Keratinocyte (primary cell): ENCODE results near the gene MAGI3. TPM values are rescaled to one million over a fixed set of nuclear protein-coding genes. Genes with fewer than 3 reads are reported as not detected.

Experiments used
- DNase-seq: peaks from one replicate; pipeline ENCODE4 v3.0.0-alpha.2; 2011; ENCODE audit warnings: low read depth, missing footprints, low spot score
- FAIRE-seq: peaks from 2 replicates; lab custom pipeline; 2011; peaks lifted over from hg19 to GRCh38; lab: Jason Lieb, UNC
- H2AFZ ChIP-seq: 2 replicates; pipeline ENCODE4 v1.6.0; 2012; ENCODE audit warnings: low read length, control low read depth, inconsistent platforms; ENCODE audit not compliant: control insufficient read depth
- H3K27ac ChIP-seq: 2 replicates; pipeline ENCODE4 v1.5.1; 2011; ENCODE audit warnings: low read length; ENCODE audit not compliant: control insufficient read depth, insufficient read depth
- H3K27me3 ChIP-seq: 3 replicates; pipeline ENCODE4 v1.6.0; 2011; ENCODE audit warnings: low read length; ENCODE audit not compliant: control insufficient read depth, insufficient read depth; ENCODE audit errors: extremely low read depth
- H3K36me3 ChIP-seq, 2 experiments: 2 replicates in 1 of 2; 3 replicates in 1 of 2; pipeline ENCODE4 v1.5.1; 2011; ENCODE audit warnings: low read length in 2 of 2, mild to moderate bottlenecking in 1 of 2; ENCODE audit not compliant: control insufficient read depth in 2 of 2, insufficient read depth in 2 of 2; ENCODE audit errors: extremely low read depth in 1 of 2
- H3K4me1 ChIP-seq: 3 replicates; pipeline ENCODE4 v1.5.1; 2011; ENCODE audit warnings: low read length; ENCODE audit not compliant: control insufficient read depth, insufficient read depth; ENCODE audit errors: extremely low read depth
- H3K4me2 ChIP-seq: 3 replicates; pipeline ENCODE4 v1.6.0; 2011; ENCODE audit warnings: low read depth, low read length; ENCODE audit not compliant: control insufficient read depth, insufficient read depth; ENCODE audit errors: extremely low read depth
- H3K4me3 ChIP-seq, 3 experiments: fragments of 200-600 bp in 1 of 3; sonication (generic) in 1 of 3; 2 replicates in 2 of 3; 3 replicates in 1 of 3; pipeline ENCODE4 v1.5.1; 2011 to 2016; ENCODE audit warnings: low read length in 3 of 3, mild to moderate bottlenecking in 3 of 3, control low read depth in 2 of 3, inconsistent platforms in 1 of 3, low read depth in 1 of 3, mixed read lengths in 1 of 3, mixed run types in 1 of 3, moderate library complexity in 1 of 3; ENCODE audit not compliant: control insufficient read depth in 2 of 3, insufficient read depth in 2 of 3; ENCODE audit errors: extremely low read depth in 1 of 3
- H3K79me2 ChIP-seq: 2 replicates; pipeline ENCODE4 v1.6.0; 2012; ENCODE audit warnings: low read length; ENCODE audit not compliant: control insufficient read depth, insufficient read depth
- H3K9ac ChIP-seq: 3 replicates; pipeline ENCODE4 v1.6.0; 2011; ENCODE audit warnings: low read length; ENCODE audit not compliant: control insufficient read depth, insufficient read depth; ENCODE audit errors: extremely low read depth
- H3K9me1 ChIP-seq: 3 replicates; pipeline ENCODE4 v1.6.0; 2011; ENCODE audit warnings: low read length; ENCODE audit not compliant: control insufficient read depth, insufficient read depth; ENCODE audit errors: extremely low read depth
- H3K9me3 ChIP-seq: 2 replicates; pipeline ENCODE4 v1.5.1; 2012; ENCODE audit warnings: low read depth, low read length; ENCODE audit not compliant: control insufficient read depth
- H4K20me1 ChIP-seq: 3 replicates; pipeline ENCODE4 v1.6.0; 2011; ENCODE audit warnings: low read length; ENCODE audit not compliant: control insufficient read depth, insufficient read depth; ENCODE audit errors: extremely low read depth
- EZH2 ChIP-seq: IDR thresholded peaks from one replicate; pipeline ENCODE4 v1.6.1; 2012; ENCODE audit warnings: inconsistent platforms, mild to moderate bottlenecking, low read length, moderate library complexity
- dilution Hi-C: fragments of 300-500 bp; cut with MboI; formaldehyde crosslinking; loops from one replicate; pipeline ENCODE4 v1.7.0; 2020; ENCODE audit warnings: low sequenced_read_pairs; ENCODE audit not compliant: extremely low pct_ligation_motif_present
- polyA plus RNA-seq, 5 experiments: library from polyadenylated mRNA; depleted of rRNA in 3 of 5; stranded (reverse) in 3 of 5; stranded (forward) in 1 of 5; unstranded in 1 of 5; fragments of >200 nt; gene quantifications; 1 replicate in 1 of 5; 2 replicates in 3 of 5; 3 replicates in 1 of 5; pipeline versions ENCODE4 v1.2.1 to v1.2.3, GENCODE V29; 2011 to 2012; ENCODE audit warnings: missing spikeins in 2 of 5, low read depth in 1 of 5, low replicate concordance in 1 of 5
- TF ChIP-seq, protein P1 (sequence below), 3 experiments: IDR thresholded peaks in 1 of 3; conservative IDR thresholded peaks in 1 of 3; optimal IDR thresholded peaks in 1 of 3; 2 replicates in 2 of 3; 3 replicates in 1 of 3; pipeline versions ENCODE3 to v1.5.1; 2011; ENCODE audit warnings: low read length in 3 of 3, mild to moderate bottlenecking in 3 of 3, moderate library complexity in 2 of 3, control low read depth in 1 of 3, inconsistent platforms in 1 of 3; ENCODE audit not compliant: insufficient read depth in 2 of 3; ENCODE audit errors: extremely low read depth in 1 of 3

The MAGI3 gene
- polyA plus RNA-seq, 1 donor (not counting 4 experiments of a cell fraction or from before 2014, with no cell fraction given), result 3.2 TPM

GRCh38 chr1:113519556-113519955 is 129.2 kb downstream of the MAGI3 start:
- Histone ChIP-seq H3K4me1 (no peaks in the 10 kb centered on the region), H3K9me1 (no peaks in the 10 kb centered on the region), H3K4me3 (no peak overlapping the region), H3K27me3 (no peaks in the 10 kb centered on the region), H3K27ac (no peak overlapping the region), H3K9ac (no peak overlapping the region), H3K4me2 (no peak overlapping the region), H3K36me3 (no peaks in the 10 kb centered on the region), H4K20me1 (no peaks in the 10 kb centered on the region), H2AFZ (no peak overlapping the region), H3K79me2 (no peaks in the 10 kb centered on the region), H3K9me3 (no peaks in the 10 kb centered on the region)
- no peak for FAIRE-seq
- DNase-seq, result no peak
- TF ChIP-seq EZH2, result no peak
- TF ChIP-seq, protein P1, sequence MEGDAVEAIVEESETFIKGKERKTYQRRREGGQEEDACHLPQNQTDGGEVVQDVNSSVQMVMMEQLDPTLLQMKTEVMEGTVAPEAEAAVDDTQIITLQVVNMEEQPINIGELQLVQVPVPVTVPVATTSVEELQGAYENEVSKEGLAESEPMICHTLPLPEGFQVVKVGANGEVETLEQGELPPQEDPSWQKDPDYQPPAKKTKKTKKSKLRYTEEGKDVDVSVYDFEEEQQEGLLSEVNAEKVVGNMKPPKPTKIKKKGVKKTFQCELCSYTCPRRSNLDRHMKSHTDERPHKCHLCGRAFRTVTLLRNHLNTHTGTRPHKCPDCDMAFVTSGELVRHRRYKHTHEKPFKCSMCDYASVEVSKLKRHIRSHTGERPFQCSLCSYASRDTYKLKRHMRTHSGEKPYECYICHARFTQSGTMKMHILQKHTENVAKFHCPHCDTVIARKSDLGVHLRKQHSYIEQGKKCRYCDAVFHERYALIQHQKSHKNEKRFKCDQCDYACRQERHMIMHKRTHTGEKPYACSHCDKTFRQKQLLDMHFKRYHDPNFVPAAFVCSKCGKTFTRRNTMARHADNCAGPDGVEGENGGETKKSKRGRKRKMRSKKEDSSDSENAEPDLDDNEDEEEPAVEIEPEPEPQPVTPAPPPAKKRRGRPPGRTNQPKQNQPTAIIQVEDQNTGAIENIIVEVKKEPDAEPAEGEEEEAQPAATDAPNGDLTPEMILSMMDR (optimal IDR thresholded peaks at IDR 0.05 in 1 of 3, IDR thresholded peaks at IDR 0.05 in 1 of 3, conservative IDR thresholded peaks at IDR 0.05 in 1 of 3; ENCODE audit: extremely low read depth in 1 of 3, insufficient read depth in 2 of 3, low read length in 3 of 3), result no peak
- dilution Hi-C loops, result no loop called here

- no peaks in the 10 kb centered on the region for H3K27me3 ChIP-seq
- H3K79me2 ChIP-seq, result no peaks in the 10 kb centered on the region
- no peak overlapping the region for H3K4me2 ChIP-seq
- FAIRE-seq, result peak; percentile 26
- no peak overlapping the region for H3K9ac ChIP-seq
- no peaks in the 10 kb centered on the region for H4K20me1 ChIP-seq
- H3K9me3 ChIP-seq, result no peaks in the 10 kb centered on the region
- no peak for TF ChIP-seq EZH2
- TF ChIP-seq, protein P1 (optimal IDR thresholded peaks at IDR 0.05 in 1 of 3, IDR thresholded peaks at IDR 0.05 in 1 of 3, conservative IDR thresholded peaks at IDR 0.05 in 1 of 3; ENCODE audit: extremely low read depth in 1 of 3, insufficient read depth in 2 of 3, low read length in 3 of 3), result no peak
- H3K4me3 ChIP-seq, result no peak overlapping the region
- H3K9me1 ChIP-seq, result no peaks in the 10 kb centered on the region
- H3K36me3 ChIP-seq, result no peaks in the 10 kb centered on the region
- no peak overlapping the region for H2AFZ ChIP-seq
- H3K4me1 ChIP-seq, result peaks cover 4% of the 10 kb centered on the region
- DNase-seq, result no peak
- dilution Hi-C loops, result no loop called here
- no peak overlapping the region for H3K27ac ChIP-seq
These were observed 139.7 kb downstream of the MAGI3 start for GRCh38 chr1:113530021-113530420.
